ENCODE data around the gene CD48.

Gene CD48

DNA sequence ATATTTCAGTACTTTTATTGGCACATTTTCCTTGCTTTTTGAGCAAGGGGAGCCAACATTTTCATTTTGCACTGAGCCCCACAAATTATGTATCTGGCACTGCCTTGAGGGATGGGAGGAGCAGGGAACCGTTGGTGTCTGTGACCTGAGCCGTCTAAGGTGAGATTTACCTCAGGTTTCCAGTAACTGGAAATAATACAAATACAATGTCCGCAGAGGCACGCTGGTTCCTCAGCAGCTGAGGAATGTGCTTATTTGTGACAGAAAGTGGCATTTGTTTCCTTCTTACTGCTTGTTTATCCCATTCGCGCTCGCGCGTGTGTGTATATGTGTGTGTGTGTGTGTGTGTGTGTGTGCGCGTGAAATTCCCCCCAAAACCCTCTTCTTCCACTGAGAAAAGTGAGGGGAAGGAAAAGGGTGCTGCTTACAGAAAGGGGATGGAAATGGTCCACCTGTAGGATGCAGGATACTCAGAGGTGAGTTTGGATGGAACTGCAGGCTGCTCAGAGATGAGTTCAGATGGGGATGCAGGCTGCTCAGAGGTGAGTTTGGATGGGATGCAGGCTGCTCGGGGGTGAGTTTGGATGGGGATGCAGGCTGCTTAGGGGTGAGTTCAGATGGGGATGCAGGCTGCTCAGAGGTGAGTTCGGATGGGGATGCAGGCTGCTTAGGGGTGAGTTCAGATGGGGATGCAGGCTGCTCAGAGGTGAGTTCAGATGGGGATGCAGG is 34.6 kb downstream of the CD48 start:
- DNase-seq (ENCODE audit: low spot score): no peak

DNA sequence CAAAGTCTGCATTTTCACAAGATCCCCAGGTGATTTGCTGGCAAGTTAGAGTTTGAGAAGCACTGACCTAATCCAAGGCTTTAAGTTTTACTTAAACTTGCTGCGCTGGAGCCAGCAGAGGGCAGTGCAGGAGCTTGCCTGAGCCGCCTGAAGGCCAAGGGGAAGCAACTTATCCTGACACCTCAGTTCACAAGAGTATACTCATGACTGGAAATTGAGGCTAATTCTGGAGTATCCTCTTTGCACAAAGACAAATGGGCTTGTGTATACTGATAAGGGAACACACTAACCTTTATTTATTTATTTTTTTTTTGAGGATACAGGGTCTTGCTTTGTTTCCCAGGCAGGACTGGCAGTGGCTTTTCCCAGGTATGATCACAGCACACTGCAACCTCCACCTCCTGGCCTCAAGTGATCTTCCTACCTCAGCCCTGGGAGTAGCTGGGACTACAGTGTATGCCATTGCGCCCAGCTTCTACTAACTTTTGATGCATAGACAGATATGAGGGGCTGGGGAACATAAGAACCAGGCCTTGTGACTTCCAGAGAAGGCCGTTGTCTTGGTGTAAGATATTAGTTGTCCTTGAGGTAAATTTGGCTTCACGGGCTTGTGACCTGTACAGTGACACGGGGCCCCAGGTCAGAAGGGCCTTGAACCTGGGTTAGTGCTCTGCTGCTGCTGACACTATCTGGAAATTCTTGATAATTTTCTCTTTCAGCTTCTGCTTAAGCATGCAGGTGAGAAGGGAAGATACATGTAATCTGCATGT is 35.8 kb downstream of the CD48 start:
- DNase-seq (ENCODE audit: low spot score): peak; percentile 42

DNA sequence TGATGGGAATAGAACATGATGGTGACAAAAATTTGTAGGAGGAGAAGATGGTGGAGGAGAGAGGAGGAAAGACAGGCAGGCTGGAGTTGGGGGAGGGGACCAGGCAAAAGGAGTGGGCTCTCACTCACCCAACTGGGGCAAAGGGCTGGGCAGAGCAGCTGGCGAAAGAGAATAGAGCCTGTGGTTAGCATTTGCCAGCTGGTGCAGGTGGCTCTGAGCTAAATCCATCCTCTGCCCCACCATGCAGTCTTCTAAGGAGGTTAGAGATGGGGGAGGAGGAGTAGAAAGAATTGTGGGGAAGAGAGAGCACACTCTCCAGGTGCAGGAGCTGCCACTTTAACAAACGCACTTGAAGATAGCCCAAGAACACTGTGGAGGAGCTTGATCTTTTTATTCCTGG is 37.2 kb downstream of the CD48 start:
- DNase-seq (ENCODE audit: low spot score): no peak

DNA sequence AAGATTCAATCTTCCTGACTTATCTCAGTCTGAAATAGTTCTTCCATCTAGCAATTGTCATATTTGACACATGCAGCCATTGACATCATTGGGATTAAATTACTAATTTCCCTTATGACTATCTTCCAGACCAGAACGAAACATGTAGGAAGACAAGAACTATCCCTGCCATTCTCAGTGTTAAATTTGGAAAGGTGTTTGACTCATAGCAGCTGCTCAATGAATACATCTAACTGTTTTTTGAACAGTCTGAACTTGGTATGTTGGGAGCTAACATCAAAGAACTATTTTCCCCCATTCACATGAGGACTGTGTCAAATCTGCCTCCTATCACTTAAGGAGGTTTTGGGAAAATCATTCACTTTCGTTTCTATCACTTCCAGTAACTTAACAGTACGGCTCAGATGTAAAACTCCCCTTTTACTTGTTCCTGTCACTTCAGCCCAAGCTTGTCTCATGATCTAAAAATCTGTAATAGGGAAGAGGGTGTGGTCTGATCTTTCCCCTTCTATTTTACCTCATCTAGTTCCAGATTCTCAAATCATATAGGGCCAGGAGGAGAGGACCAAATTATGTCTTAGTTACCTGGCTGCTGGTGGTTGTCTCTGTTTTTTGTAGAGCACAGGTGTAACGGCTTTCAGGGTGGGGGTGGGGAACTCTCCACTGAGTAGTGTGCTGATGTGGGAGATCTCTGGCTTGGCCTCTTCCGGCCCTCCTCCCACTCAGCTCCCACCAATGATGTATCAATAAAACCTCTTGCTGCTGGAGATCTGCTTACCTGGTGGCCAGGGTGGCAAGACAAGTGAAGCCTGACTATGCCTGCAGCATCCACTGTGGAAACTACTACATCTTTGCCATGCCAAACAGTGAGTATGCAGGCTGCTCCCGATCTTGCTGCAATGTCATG is 38.6 kb downstream of the CD48 start:
- no peak for DNase-seq (ENCODE audit: low spot score)

DNA sequence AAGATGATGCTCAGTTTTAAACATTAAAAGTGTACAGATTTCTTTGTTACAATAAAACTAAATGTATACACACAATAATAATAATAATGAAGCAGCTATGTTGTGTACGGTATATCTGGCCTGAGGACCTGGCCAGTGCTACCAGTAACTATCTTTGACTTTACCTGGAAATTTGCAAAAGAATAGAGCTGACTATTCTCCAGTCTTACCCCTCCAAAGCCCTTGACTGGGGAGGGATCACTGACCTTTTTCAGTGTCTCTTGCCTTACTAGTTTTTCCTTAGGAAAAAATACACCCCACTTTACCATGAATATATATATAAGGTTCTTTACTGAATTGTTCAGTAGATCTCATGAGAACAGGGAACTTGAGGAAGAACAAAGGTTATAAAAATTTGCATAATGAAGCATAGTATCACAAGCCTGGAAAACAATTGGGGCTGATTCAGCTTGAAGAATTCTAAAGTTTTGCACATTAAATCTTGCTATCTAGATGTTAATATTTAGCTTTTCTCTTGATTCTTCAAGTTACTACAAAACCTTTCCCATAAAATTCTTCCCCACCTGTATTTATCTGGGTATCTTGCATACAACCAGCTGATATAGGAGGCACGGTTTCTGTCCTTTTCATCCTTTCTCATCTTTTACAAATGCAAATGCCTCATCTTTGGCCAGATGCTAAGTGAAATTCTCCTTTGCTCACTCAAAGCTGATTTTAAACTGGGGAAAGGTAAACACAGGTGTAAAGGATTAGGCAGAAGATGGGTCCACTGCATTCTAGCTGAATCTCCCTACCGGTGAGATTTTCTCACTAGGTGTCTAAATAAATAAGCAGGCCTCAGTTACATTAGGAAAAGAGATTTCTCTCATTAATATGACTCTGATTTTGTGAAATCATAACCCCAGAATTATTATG is 39.8 kb downstream of the CD48 start:
- no peak for DNase-seq (ENCODE audit: low spot score)

DNA sequence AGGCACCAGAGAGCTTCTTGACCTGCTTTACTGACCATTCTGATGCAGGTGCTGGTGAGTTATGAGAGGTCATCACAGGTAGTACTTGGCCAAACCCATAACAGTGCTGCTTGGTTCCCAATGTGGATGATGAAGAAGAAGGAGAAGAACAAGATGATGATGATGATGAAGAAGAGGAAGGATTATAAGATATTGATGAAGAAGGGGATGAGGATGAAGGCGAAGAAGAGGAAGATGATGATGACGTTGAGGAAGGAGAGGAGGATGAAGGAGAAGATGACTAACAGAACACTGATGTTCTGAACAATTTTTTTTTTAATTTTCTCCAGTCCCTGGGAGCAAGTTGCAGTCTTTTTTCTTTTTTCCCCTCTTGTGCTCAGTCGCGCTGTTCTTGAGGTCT is 40.9 kb downstream of the CD48 start:
- DNase-seq (ENCODE audit: low spot score): no peak

DNA sequence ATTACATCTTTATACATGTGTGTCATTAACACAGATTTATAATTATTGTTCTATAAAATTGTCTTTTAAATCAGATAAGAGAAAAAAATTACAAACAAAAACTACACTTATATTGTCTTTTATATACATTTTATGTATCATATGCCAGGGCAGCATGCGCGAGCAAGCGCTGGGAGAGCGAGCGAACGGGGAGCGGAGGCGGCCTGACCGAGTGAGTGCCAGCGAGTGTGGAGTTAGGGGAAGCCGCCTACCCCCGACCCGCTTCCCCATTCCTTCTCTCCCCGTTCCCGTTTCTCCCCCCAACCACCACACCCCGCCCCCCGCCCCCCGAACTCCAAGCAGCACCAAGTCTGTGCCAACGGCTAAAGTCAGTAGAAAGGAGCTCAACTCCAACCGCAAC is 41.8 kb downstream of the CD48 start:
- no peak for DNase-seq (ENCODE audit: low spot score)

DNA sequence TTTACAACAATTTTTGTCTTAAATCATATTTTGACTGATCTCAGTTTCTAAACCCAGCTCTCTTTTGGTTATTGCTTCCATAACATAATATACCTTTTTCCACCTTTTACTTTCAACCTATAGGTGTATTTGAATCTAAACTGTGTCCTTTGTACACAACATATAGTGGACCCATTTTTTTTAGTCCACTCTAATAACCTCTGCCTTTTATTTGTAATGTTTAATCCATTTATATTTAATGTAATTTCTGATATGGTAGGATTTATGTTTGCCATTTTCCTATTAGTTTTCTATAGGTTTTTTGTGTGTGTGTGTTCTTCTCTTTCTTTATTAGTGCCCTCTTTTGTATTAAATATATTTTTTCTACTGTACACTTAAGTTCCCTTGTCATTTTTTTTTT is 42.3 kb downstream of the CD48 start:
- no peak for DNase-seq (ENCODE audit: low spot score)

DNA sequence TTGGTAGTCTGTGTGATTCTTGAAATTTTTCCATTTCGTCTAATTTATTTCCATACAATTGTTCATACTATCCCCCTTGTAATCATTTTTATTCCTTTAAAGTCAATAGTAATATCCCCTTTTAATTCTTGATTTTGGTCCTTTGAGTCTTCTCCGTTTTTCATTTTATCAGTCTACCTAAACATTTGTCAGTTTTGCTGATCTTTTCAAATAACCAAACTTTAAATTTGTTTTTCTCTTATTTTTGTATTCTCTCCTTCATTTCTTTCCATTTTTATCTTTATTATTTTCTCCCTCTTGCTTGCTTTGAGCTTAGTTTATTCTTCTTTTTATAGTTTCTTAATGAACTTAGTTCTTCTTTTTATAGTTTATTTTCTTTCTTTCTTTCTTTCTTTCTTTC is 43.7 kb downstream of the CD48 start:
- DNase-seq (ENCODE audit: low spot score): no peak

DNA sequence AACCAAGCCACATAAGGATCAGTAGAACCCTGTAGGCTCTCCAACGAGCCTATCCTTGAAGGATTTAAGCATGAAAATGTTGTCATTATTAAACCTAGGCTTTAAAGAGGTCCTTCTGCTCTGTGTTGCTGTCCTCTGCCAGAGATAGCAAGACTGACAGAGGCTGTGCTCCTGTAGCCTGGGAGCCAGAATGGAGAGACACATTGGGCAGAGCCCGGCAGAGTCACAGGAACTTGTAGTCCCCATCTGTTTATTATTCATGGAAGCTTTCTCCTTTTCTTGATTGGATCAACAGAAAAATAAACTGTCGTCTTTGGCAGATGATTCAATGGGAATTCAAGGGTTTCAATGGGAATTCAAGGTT is 45.6 kb downstream of the CD48 start:
- no peak for DNase-seq (ENCODE audit: low spot score)

DNA sequence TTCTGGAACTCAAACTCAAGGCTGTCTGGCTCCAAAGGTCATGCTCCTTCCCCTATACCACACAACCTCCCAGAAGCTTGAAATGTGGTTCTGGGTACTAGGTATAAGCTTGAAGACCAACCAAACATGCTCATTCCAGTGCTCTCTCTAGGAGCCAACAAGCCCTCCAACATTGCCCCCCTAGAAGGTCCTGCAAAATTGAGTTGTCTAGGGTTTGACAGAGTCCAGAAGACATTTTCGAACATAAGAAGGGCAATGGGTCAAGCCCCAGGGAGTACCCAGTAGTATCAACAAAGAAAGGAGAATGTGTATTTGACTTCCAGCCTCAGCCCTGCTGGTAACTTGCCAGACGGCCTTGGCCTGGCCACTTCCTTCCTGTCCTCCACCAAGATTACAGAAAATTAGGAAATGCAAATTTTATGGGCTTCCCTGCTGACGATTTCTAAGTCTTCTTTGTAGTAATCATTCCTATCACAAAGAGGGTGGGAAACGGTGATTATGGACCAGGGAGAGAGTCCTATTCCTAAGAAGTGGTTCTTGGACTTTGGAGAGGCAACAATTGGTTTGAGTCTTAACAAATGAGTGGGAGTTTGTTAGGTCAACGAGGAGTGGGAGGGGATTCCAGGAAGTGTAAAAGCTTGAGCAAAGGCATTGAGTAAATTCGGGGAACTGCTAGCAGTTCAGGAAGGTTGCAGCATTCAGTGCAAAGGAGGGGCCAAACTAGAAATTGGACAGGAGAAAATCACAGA is 46.1 kb downstream of the CD48 start:
- DNase-seq (ENCODE audit: low spot score): no peak

DNA sequence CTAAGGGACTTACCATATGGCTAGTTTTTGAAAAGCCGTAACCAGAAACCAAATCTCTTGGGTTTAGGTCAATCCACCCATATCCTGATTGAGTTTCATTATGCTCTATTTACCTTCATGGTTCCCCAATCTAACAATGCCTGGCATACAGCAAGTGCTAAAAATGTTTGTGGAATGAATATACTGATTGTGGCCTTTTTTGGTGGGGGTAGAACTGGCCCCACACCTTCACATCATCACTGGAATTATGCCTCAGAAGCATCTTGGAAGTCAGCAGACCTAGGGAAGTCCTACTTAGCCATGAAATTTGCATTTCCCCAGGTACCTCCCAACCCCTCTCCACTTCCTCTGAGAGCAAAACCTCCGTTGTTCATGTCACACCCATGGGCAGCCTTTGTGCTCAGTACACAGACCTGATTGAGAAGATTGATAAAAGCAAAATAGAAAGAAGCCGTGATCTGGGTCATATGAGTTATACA is 47.0 kb downstream of the CD48 start:
- no peak for DNase-seq (ENCODE audit: low spot score)

DNA sequence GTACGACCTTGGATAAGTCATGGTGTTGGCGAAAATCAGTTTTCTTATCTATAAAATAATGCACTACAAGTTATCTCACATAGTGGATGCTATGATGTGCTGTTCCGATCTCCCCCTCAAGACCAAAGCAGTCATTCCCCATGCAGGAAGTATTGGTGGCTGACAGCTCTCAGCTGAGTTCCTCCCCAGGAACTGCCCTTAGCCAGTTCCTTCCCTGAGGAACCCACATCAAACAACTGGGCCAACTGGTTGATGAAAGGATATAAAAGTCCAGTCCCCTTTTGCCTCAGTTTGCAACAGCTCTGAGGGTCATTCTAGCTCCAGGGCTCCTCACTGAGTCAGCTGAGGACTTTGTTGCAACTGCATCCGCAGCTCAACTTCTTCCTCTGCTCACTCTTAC is 48.7 kb downstream of the CD48 start:
- no peak for DNase-seq (ENCODE audit: low spot score)

DNA sequence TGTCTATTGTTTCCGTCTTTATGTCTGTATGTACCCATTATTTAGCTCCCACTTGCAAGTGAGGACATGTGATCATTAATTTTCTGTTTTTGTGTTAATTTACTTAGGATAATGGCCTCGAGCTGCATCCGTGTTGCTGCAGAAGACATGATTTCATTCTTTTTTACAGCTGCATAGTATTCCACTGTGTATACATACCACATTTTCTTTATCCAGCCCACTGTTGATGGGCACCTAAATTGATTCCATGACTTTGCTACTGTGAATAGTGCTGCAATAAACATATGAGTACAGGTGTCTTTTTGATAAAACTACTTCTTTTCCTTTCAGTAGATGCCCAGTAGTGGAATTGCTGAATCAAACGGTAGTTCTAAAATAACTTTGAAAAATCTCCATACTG is 52.1 kb downstream of the CD48 start:
- DNase-seq (ENCODE audit: low spot score): no peak

DNA sequence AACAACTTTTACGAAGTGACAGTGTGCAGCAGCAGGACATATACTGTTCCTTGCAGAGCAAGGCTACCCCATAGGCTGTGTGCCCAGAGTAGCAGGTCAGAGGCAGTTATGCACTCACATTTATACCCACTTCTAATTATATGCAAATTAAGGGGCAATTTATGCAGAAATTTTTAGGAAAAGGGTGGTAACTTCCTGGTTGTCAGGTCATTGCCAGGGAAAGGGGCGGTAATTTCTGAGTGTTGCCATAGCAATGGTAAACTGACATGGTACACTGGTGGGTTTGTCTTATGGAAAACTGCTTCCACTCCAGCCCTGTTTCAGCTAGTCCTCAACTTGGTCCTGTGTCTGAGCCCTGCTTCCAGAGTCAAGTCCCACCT is 52.8 kb downstream of the CD48 start:
- no peak for DNase-seq (ENCODE audit: low spot score)

DNA sequence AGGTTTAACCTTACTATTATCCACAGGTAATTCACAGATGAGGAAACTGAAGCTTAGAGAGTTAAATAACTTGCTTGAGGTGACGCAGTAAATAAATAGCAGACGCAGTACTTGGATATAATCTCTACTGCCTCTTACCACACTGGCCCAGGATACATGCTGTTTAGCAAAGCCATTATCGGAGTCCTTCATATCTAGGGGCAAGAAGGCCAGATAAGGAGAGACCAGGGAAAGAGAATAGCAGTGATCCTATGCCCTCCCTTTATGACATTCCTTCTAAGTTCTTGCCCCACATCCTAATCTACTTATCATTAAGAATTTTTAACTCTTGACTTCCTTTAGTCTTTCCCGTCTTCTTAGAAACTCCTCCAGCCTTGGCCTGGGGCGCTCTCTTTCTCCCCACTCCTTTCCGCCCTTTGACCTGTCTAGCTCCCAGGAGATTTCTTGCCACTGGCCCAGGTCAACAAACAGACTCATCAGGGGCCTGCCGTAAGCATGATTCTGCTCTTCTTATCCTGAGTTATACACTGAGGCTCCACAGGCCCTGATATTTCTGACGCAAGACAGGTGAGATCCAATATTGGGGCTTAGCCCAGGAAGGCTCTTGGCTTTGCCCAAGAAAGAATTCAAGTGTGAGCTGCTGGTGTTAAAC is 53.3 kb downstream of the CD48 start:
- DNase-seq (ENCODE audit: low spot score): no peak

DNA sequence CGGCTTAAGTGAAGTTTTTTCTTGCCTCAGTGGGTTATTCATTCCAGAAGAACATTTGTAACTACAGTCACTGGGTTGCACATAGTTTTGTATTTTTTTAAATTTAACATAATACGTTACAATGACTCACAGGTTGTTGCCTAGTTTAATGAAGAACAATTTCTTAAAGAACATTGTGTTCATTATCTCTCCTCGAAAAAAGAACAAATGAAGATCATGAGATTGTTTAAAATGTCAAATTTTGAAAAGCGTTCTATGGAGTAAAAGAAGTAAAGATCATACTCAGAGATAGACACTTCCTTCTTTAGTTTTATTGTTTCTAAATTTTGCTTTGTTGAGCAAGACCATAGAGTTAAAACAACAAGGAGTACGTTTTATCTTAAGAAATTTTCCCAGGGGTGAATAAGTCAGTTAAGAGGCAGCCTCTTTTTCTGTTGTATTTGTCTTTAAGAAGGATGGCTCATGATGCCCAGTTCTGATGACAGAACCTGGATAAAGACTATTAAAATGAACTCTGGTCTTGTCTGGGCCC is 54.3 kb downstream of the CD48 start:
- no peak for DNase-seq (ENCODE audit: low spot score)

DNA sequence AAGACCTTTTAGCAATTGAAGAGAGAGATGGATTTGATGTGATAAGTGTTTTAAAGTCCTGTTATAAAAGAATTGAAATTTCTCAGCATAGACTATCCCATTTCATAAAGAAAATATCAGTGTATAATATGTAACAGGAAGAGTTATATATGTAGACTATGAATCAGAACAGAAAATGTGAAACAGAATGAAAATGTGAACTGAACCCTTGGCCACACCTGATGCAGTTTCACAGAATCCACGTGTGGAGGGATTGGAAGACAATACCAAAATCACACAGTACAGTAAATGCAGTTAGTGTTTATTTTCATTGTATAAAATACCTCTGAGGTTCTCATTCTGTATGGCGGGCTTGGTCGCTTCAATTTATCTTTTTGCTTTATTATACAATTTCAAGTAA is 54.9 kb downstream of the CD48 start:
- DNase-seq (ENCODE audit: low spot score): no peak

DNA sequence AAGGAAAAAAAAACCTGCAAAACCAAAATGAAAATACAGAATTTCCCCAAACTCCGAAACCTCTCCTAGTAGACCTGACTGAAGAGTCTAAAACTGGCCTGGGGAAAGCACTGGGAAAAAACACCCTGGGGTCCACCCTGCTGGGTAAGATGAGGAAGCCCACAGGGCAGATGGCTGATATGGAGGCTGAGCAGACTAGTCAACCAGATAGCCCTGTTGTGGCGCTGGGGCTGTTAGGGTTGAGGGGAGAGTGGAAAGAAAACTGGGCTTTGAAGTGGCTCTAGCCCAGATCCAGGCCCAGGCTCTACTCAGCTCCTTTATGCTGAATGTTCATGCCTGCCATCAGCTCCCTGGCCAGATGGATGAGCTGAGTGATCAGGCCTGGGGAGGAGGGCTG is 58.0 kb downstream of the CD48 start:
- no peak for DNase-seq (ENCODE audit: low spot score)

DNA sequence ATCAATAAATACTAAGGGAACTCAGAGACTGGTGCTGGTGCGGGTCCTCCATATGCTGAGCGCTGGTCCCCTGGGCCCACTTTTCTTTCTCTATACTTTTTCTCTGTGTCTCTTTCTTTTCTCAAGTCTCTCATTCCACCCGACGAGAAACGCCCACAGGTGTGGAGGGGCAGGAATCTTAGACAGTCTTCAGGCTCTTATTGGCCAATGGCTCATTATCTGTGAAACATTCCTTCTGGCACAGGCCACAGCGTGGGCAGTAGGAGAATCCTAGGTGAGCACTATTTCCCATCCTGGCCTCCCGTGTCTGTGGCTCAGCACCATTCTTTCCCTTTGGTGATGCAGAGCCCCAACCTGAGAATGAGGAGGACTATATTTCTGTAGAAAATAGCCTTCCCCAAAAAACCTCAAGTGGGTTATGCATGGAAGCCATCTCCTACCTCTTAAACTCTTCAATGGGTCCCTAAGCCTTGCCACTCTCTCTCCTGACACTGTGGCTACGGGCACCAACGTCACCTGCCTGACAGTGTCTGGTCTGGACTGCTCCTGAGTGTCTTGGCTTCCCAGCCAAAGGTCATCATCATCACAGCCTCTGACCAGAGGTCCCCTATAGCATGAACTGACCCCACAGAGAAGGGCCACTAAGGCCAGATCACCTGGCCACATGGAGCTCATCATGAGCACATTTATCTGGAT is 58.5 kb downstream of the CD48 start:
- DNase-seq (ENCODE audit: low spot score): no peak
